Testis (tissue), 3 donors: ENCODE data around the gene SLC35B3. TPM values are rescaled to one million over a fixed set of nuclear protein-coding genes. Genes with fewer than 3 reads are reported as not detected.

Experiments used
- DNase-seq: peaks from one replicate; pipeline ENCODE4 v3.0.0-alpha.2; 2019
- H3K27ac ChIP-seq, 2 donors: fragments of 200-600 bp; sonication (generic); one replicate each; pipeline ENCODE4 v1.5.1; 2019
- H3K27me3 ChIP-seq: fragments of 200-600 bp; sonication (generic); one replicate; pipeline ENCODE4 v1.5.1; 2019
- H3K36me3 ChIP-seq: fragments of 200-600 bp; sonication (generic); one replicate; pipeline ENCODE4 v1.5.1; 2017; ENCODE audit warnings: low read depth; ENCODE audit errors: missing control alignments
- H3K4me1 ChIP-seq: fragments of 200-600 bp; sonication (generic); one replicate; pipeline ENCODE4 v1.5.1; 2019
- H3K4me3 ChIP-seq, 2 donors: fragments of 200-600 bp; sonication (generic); one replicate each; pipeline ENCODE4 v1.5.1; 2017 to 2019
- H3K9me3 ChIP-seq: fragments of 200-600 bp; sonication (generic); one replicate; pipeline ENCODE4 v1.5.1; 2017
- CTCF ChIP-seq, 3 experiments: fragments of 450-650 bp in 2 of 3; fragments of 200-600 bp in 1 of 3; sonication (generic) in 1 of 3; IDR thresholded peaks; one replicate each; pipeline ENCODE4 v1.5.1; 2016 to 2019; ENCODE audit warnings: antibody characterized with exemption in 3 of 3, mild to moderate bottlenecking in 2 of 3, moderate library complexity in 1 of 3
- POLR2A ChIP-seq: fragments of 450-650 bp; IDR thresholded peaks from one replicate; pipeline ENCODE4 v1.6.1; 2017; ENCODE audit warnings: antibody characterized with exemption, mild to moderate bottlenecking, moderate library complexity
- WGBS, 2 donors: methylation state at CpG; one replicate each; pipeline ENCODE4 v1.1.5; 2018; 5-methylcytosine and 5-hydroxymethylcytosine counted together
- intact Hi-C: fragments of 100-400 bp; cut with DNase I; formaldehyde crosslinking; loops from one replicate; pipeline ENCODE4 v1.15.1; 2023; ENCODE audit warnings: low total_unique reads
- polyA plus RNA-seq: library from polyadenylated mRNA; stranded (reverse); fragments of 350-450 nt; fragmentation: Illumina TruSeq; extraction: RNeasy Lipid Tissue Mini Kit (QIAGEN cat#74804); gene quantifications from one replicate; pipeline ENCODE4 v1.2.3, GENCODE V29; 2014; ENCODE audit warnings: low read depth, low replicate concordance; ENCODE audit not compliant: insufficient read depth
- total RNA-seq, 2 donors: library from RNA; depleted of rRNA; stranded (reverse); fragments of >200 nt; gene quantifications; one replicate each; pipeline ENCODE4 v1.2.3, GENCODE V29; 2016

The SLC35B3 gene
- total and polyA plus RNA-seq, 3 donors from 2014 or later, result 9.8 to 15.1 (median 11.6) TPM

GRCh38 chr6:8387942-8388437 is 47.4 kb downstream of the SLC35B3 start:
- peak; percentile 23 for DNase-seq
- H3K27me3 ChIP-seq, result no peaks in the 10 kb centered on the region
- TF ChIP-seq CTCF (IDR thresholded peaks at IDR 0.05), result no peak
- no peak for TF ChIP-seq POLR2A
- 43 to 63% methylated on average over 11 of the region's 11 CpGs for WGBS, 2 donors
- peak overlapping the region in 1 of 2 donors; percentile 11 for H3K4me3 ChIP-seq
- no peak overlapping the region for H3K27ac ChIP-seq
- no peaks in the 10 kb centered on the region for H3K9me3 ChIP-seq
- intact Hi-C loops, result no loop called here
- H3K36me3 ChIP-seq, result no peaks in the 10 kb centered on the region
- no peaks in the 10 kb centered on the region for H3K4me1 ChIP-seq

- H3K27ac ChIP-seq, result no peak overlapping the region
- H3K27me3 ChIP-seq, result no peaks in the 10 kb centered on the region
- no peaks in the 10 kb centered on the region for H3K4me1 ChIP-seq
- no peaks in the 10 kb centered on the region for H3K36me3 ChIP-seq
- DNase-seq, result no peak
- TF ChIP-seq CTCF (IDR thresholded peaks at IDR 0.05) (no peak), POLR2A (no peak)
- WGBS, 2 donors, result 74 to 76% methylated on average over 2 of the region's 2 CpGs
- intact Hi-C loops, result no loop called here
- H3K9me3 ChIP-seq, result no peaks in the 10 kb centered on the region
- no peak overlapping the region for H3K4me3 ChIP-seq
These were observed 51.8 kb downstream of the SLC35B3 start for GRCh38 chr6:8383584-8383983.

- no peaks in the 10 kb centered on the region for H3K36me3 ChIP-seq
- H3K9me3 ChIP-seq, result no peaks in the 10 kb centered on the region
- no peaks in the 10 kb centered on the region for H3K4me1 ChIP-seq
- no peaks in the 10 kb centered on the region for H3K27me3 ChIP-seq
- intact Hi-C loops, result no loop called here
- H3K4me3 ChIP-seq, result no peak overlapping the region
- TF ChIP-seq POLR2A, result no peak
- no peak for TF ChIP-seq CTCF (IDR thresholded peaks at IDR 0.05)
- H3K27ac ChIP-seq, result no peak overlapping the region
- 44 to 59% methylated on average over 1 of the region's 1 CpG for WGBS, 2 donors
- DNase-seq, result no peak
These were observed 52.9 kb downstream of the SLC35B3 start for GRCh38 chr6:8382434-8382833.

GRCh38 chr6:8375916-8376315 is 59.4 kb downstream of the SLC35B3 start:
- Histone ChIP-seq H3K4me3 (no peak overlapping the region), H3K27ac (no peak overlapping the region), H3K27me3 (no peaks in the 10 kb centered on the region), H3K4me1 (peaks cover 9% of the 10 kb centered on the region), H3K36me3 (no peaks in the 10 kb centered on the region), H3K9me3 (no peaks in the 10 kb centered on the region)
- 80 to 89% methylated on average over 4 of the region's 4 CpGs for WGBS, 2 donors
- DNase-seq, result no peak
- TF ChIP-seq POLR2A (no peak), CTCF (IDR thresholded peaks at IDR 0.05) (no peak)
- intact Hi-C loops, result no loop called here
